Measurements from ENCODE around the gene KCTD18.
A peak's percentile ranks its signal among the peaks of the same experiment; 100 is the strongest.

KCTD18 gene

GRCh38 chr2:200488169-200488568 is 21.7 kb downstream of the KCTD18 start:
- H3K4me3 ChIP-seq (ENCODE audit: low read depth, low read length), result no peak overlapping the region
- TF ChIP-seq CTCF (IDR thresholded peaks at IDR 0.05; ENCODE audit: low read depth, low read length), result no peak

GRCh38 chr2:200486529-200486928 is 23.3 kb downstream of the KCTD18 start:
- H3K4me3 ChIP-seq (ENCODE audit: low read depth, low read length), result no peak overlapping the region
- no peak for TF ChIP-seq CTCF (IDR thresholded peaks at IDR 0.05; ENCODE audit: low read depth, low read length)

- no peak overlapping the region for H3K4me3 ChIP-seq (ENCODE audit: low read depth, low read length)
- TF ChIP-seq CTCF (IDR thresholded peaks at IDR 0.05; ENCODE audit: low read depth, low read length), result no peak
Measured at GRCh38 chr2:200484934-200485333, 24.9 kb downstream of the KCTD18 start.

GRCh38 chr2:200483729-200484198 is 26.1 kb downstream of the KCTD18 start:
- no peak overlapping the region for H3K4me3 ChIP-seq (ENCODE audit: low read depth, low read length)
- TF ChIP-seq CTCF (IDR thresholded peaks at IDR 0.05; ENCODE audit: low read depth, low read length), result peak; percentile 33

- TF ChIP-seq CTCF (IDR thresholded peaks at IDR 0.05; ENCODE audit: low read depth, low read length), result no peak
- no peak overlapping the region for H3K4me3 ChIP-seq (ENCODE audit: low read depth, low read length)
Measured at GRCh38 chr2:200482194-200482593, 27.7 kb downstream of the KCTD18 start.

GRCh38 chr2:200479692-200480265 is 30.1 kb downstream of the KCTD18 start:
- TF ChIP-seq CTCF (IDR thresholded peaks at IDR 0.05; ENCODE audit: low read depth, low read length), result no peak
- no peak overlapping the region for H3K4me3 ChIP-seq (ENCODE audit: low read depth, low read length)

GRCh38 chr2:200477667-200478131 is 32.2 kb downstream of the KCTD18 start:
- TF ChIP-seq CTCF (IDR thresholded peaks at IDR 0.05; ENCODE audit: low read depth, low read length), result no peak
- no peak overlapping the region for H3K4me3 ChIP-seq (ENCODE audit: low read depth, low read length)

Data from WI38 (cell line).